NK-92 (cell line): ENCODE measurements around the gene UBR1.
"Not testable (repeated sequence)": the region's sequence is repeated elsewhere in the genome, so short reads cannot be mapped to it uniquely, and the experiment has no call there.

ENCODE experiments used
- DNase-seq: peaks from one replicate; lab custom pipeline; 2025; ENCODE audit not compliant: unreplicated experiment; lab: John Stamatoyannopoulos, UW

The UBR1 gene

DNA sequence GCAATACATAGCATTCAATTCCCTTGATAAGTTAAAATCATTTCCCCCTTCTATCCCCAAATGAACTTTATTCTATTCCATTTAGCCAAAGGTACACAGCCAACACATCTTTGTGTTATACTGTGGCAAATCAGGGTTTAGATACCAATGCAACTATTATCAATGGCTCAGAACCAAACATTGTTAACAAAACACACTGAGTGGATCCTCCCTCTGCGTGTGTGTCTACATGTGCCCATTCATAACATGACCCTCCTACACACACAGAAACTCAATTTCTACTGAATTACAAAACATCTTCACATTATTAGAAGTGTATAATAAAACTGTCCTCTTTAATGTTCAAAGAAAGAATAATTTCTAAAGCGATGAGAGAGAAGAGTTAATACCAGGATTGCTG, 186.5 kb downstream of the UBR1 start:
- DNase-seq: no peak

- no peak for DNase-seq
Observed at GRCh38 chr15:42918047-42918446, 187.8 kb downstream of the UBR1 start.

GRCh38 chr15:42915654-42916315, 190.1 kb downstream of the UBR1 start:
- DNase-seq: no peak

- no peak for DNase-seq
Observed at GRCh38 chr15:42914728-42915497, 190.9 kb downstream of the UBR1 start.

DNA sequence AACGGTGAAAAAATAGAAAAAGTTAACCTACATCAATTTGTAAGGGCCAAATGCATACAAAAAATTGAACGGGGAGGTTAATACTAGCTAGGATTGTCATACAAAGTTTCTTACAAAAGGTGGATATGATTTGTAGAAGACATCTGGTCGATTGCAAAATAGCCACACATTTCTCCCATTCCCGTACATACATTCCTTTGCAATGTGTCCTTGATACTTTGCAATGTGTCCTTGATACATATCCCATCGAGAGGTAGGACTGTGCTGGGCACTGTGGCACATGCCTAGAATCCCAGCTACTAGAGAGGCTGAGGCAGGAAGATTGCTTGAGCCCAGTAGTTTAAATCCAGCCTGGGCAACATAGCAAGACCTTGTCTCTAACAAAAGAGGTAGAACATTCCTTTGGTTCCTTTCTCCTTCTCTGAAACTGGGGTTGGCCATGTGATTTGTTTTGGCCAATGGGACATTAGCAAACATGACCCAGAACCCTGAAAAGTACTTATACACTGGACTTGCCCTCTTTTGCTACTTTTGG, 194.7 kb downstream of the UBR1 start:
- DNase-seq: no peak

- DNase-seq: no peak
Observed at GRCh38 chr15:42908538-42908937, 197.3 kb downstream of the UBR1 start.

GRCh38 chr15:42903388-42904324, 202.2 kb downstream of the UBR1 start:
- DNase-seq: no peak

DNA sequence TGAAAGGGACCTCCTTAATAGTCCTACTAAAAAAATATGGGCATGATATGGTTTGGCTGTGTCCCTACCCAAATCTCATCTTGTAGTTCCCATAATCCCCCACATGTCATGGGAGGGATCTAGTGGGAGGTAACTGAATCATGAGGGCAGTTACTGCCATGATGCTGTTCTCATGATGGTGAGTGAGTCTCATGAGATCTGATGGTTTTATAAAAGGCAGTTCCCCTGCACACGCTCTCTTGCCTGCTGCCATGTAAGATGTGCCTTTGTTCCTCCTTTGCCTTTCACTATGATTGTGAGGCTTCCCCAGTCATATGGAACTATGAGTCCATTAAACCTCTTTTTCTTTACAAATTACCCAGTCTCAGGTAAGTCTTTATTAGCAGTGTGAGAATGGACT, 211.9 kb downstream of the UBR1 start:
- DNase-seq: not testable (repeated sequence)
